ENCODE results near the gene C7orf33.
A peak's percentile ranks its signal among the peaks of the same experiment; 100 is the strongest.

C7orf33 gene

GRCh38 chr7:148630078-148630477 is 39.5 kb downstream of the C7orf33 start:
- no peak for DNase-seq

- DNase-seq = no peak
These were observed 43.2 kb downstream of the C7orf33 start for GRCh38 chr7:148633761-148634160.

GRCh38 chr7:148637094-148637493 is 46.5 kb downstream of the C7orf33 start:
- DNase-seq = no peak

GRCh38 chr7:148645898-148646297 is 55.3 kb downstream of the C7orf33 start:
- no peak for DNase-seq

- DNase-seq = no peak
These were observed 59.8 kb downstream of the C7orf33 start for GRCh38 chr7:148650232-148650858.

- no peak for DNase-seq
These were observed 62.2 kb downstream of the C7orf33 start for GRCh38 chr7:148652773-148653172.

GRCh38 chr7:148657929-148658328 is 67.4 kb downstream of the C7orf33 start:
- DNase-seq = no peak

GRCh38 chr7:148661471-148661870 is 70.9 kb downstream of the C7orf33 start:
- DNase-seq = no peak

GRCh38 chr7:148662646-148663045 is 72.1 kb downstream of the C7orf33 start:
- peak; percentile 38 for DNase-seq

- DNase-seq = peak; percentile 64
These were observed 73.8 kb downstream of the C7orf33 start for GRCh38 chr7:148664324-148664723.

- no peak for DNase-seq
These were observed 74.7 kb downstream of the C7orf33 start for GRCh38 chr7:148665221-148665620.

All from femur (tissue), 1 donor.